Measurements from ENCODE around the gene ZSCAN4.

Gene ZSCAN4

DNA sequence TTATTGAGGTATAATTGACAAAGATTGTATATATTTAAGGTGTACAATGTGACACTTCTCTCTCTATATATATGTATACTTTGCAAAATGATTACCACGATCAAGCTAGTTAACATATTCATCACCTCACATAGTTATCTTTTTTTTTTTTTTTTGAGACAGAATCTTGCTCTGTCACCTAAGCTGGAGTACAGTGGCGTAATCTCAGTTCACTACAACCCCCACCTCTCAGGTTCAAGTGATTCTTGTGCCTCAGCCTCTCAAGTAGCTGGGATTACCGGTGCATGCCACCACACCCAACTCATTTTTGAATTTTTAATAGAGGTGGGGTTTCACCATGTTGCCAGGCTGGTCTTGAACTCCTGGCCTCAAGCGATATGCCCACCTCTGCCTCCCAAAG, 3.7 kb downstream of the ZSCAN4 start:
- in situ Hi-C loops (cut with HindIII; ENCODE audit: low sequenced_read_pairs): no loop called here

DNA sequence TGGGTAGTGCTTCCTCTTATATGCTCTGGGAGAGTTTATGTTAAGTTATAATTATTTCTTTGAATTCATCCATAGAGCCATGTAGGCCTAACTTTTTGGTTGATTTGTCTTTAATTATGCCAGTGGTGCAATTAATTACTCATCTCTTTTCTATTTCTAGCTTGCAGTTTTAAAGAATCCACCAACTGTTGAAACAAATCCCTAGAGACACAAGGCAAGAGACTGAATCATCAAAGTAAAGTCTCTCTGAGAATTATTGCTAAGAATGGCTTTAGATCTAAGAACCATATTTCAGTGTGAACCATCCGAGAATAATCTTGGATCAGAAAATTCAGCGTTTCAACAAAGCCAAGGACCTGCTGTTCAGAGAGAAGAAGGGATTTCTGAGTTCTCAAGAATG, 7.1 kb downstream of the ZSCAN4 start:
- in situ Hi-C loops (cut with HindIII; ENCODE audit: low sequenced_read_pairs): no loop called here

DNA sequence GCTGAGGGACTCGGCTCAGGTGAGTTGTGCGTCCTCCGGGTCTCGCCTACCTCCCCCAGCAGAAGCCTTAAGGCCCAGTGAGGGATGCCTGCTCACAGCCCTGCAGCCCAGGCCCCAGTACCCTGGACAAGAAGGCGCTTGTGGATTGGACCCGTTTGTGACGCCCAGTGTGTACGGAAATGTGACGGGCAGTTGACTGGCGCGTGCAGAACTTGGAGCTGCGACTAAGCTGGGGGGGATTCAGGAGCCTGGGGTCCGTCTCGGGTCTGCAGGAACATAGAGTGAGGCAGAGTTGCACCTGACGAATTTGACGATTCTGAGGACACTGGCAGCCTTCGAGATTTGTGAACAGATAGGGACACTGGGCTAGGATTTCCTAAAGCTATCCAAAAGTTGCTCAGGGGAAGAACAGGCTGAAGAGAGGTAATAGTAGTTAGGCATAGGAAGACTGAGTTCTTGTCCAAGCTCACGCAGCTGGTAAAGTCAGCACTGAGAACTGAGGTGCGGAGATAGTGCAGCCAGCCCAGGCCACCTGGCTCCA, 13.6 kb downstream of the ZSCAN4 start:
- in situ Hi-C loops (cut with HindIII; ENCODE audit: low sequenced_read_pairs): no loop called here

DNA sequence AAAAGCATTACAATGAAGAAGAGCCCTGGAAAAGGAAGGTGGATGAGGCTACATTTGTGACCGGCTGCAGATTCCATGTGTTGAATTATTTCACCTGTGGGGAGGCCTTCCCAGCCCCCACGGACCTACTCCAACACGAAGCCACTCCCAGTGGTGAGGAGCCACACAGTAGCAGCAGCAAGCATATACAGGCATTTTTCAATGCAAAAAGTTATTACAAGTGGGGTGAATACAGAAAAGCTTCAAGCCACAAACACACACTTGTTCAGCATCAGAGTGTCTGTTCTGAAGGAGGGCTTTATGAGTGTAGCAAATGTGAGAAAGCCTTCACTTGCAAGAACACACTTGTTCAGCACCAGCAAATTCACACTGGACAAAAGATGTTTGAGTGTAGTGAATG, 18.0 kb downstream of the ZSCAN4 start:
- in situ Hi-C loops (cut with HindIII; ENCODE audit: low sequenced_read_pairs): no loop called here

DNA sequence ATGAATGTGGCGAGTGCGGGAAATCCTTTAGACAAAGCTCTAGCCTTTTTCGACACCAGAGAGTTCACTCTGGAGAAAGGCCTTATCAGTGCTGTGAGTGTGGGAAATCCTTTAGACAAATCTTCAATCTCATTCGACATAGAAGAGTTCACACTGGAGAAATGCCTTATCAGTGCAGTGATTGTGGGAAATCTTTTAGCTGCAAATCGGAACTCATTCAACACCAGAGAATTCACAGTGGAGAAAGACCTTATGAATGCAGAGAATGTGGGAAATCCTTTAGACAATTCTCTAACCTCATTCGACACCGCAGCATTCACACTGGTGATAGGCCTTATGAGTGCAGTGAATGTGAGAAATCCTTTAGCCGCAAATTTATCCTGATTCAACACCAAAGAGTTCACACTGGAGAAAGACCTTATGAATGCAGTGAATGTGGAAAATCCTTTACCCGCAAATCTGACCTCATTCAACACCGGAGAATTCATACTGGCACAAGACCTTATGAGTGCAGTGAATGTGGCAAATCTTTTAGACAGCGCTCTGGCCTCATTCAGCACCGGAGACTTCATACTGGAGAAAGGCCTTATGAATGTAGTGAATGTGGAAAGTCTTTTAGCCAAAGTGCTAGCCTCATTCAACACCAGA, 18.8 kb downstream of the ZSCAN4 start:
- in situ Hi-C loops (cut with HindIII; ENCODE audit: low sequenced_read_pairs): no loop called here

DNA sequence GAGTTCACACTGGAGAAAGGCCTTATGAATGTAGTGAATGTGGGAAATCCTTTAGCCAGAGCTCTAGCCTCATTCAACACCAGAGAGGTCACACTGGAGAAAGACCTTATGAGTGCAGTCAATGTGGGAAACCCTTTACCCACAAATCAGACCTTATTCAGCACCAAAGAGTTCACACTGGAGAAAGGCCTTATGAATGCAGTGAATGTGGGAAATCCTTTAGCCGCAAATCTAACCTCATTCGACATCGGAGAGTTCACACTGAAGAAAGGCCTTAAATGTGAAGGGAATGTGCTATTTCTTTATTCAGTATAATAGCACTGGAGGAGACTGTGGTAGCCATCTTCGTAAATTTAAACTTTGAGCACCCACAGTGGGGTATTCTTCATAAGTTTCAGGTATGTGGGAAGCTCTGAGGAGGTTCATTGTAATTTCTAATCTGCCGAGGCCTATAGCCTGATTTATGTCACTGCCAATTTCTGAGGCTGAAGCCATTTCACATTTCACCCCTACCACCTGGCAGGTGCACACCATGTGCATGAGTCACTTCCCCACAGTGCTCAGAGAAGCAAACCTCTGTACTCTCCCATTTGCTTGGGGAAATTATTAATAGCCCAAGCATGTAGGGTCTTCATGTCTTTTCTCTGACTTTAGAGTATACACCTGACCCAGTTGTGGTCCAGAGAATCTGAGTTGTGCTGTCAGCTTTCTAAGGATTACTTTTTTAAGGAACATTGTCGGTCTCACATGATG, 19.5 kb downstream of the ZSCAN4 start:
- in situ Hi-C loops (cut with HindIII; ENCODE audit: low sequenced_read_pairs): no loop called here

DNA sequence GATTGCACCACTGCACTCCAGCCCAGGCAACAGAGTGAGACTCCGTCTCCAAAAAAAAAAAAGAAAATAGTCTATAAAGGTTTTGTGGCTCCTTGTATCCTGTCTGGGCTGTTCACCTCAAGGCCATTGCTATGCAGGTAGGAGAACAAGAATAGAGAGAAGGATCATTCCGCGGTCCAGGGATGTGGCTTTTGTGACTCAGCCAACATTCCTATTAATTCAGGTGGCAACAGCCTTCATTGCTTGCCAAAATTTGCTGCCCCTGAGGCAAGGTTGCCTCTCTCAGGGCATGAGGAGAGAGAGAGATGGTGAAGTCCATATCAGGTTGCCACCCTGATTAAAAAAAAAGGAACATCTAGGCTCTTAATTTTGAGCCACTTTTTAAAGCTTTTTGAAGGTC, 21.0 kb downstream of the ZSCAN4 start:
- in situ Hi-C loops (cut with HindIII; ENCODE audit: low sequenced_read_pairs): no loop called here

DNA sequence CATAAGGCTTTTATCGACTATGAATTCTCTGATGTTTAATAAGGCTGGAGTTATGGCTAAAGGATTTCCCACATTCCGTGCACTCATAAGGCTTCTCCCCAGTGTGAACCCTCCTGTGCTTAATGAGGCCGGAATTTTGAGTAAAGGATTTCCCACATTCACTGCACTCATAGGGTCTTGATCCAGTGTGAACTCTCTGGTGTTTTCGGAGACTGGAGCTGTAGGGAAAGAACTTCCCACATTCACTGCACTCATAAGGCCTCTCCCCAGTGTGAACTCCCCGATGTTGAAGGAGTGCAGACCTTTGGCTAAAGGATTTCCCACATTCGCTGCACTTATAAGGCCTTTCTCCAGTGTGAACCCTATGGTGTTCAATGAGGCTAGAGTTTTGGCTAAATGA, 32.9 kb downstream of the ZSCAN4 start:
- in situ Hi-C loops (cut with HindIII; ENCODE audit: low sequenced_read_pairs): loop anchor here (5.0 kb wide), 1 partner anchor 66 kb away; the partner anchor contains the start of gene ZNF586

DNA sequence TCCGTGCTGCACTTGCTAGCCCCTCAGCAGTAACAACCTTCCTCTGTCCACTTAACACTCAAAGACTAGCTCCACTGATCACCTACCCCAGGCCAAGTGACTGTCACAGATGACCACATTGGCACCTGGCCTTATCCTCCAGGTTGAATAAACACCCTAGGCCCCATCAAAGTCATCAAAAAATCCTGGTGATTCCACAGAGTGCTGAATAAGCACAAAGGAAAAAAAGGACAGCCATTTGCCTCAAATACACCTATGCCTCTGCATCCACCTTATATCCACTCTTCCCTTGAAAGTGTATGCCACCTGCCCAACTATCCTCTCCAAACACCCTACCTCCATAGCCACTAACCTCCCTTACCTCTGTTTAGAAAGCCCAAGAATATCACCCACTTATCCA, 37.6 kb downstream of the ZSCAN4 start:
- in situ Hi-C loops (cut with HindIII; ENCODE audit: low sequenced_read_pairs): no loop called here

DNA sequence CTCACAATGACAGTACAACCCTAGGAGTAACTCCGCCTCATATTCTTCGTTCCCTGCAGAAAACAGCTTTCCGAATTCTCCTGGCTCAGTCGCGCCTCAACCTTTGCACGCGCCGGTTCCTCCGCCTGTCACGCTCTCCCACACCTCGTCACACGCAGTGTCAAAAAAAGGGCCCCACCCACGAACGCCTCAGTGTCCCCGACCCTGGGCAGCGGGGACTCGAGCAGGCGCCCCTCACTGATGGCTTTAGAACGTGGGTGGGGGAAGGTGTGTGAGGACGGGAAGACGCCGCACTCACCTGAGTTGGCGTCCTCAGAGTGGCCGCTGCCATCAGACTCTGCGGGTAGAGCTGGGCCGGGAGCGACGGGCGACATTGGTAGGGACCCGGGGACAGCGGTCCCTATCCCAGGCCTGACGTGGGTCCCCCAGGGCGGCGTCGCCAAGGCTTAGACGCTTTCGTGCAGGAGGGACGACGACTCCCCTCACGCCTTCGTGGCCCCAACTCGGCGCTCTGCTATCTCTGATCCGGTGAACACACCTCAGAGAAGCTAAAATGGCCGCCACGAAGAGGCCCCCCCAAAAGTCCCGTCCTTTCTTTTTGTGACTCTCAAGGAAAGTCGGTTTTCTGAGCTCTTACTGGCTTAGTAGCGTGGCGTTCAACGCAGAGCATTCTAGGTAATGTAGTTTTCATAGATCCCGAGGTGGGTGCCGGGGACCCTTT, 40.1 kb downstream of the ZSCAN4 start, which contains the start of gene ZNF154:
TSS of gene ZNF154 (minus strand) at position 564 of the 721 bp plus-strand sequence. CDS start at position 331, 233 bp downstream.
- in situ Hi-C loops (cut with HindIII; ENCODE audit: low sequenced_read_pairs): no loop called here

DNA sequence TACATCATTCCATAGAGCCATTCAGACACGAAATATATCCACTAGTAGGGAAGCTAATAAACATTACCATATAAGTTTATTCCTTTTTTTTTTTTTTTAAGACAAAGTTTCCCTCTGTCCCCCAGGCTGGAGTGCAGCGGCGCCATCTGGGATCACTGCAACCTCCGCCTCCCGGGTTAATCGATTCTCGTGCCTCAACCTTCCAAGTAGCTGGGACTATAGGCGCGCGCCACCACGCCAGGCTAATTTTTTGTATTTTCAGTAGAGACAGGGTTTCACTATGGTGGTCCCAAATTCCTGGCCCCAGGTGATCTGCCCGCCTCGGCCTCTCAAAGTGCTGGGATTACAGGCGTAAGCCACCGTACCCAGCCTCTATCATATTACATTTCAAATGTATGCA, 40.9 kb downstream of the ZSCAN4 start:
- in situ Hi-C loops (cut with HindIII; ENCODE audit: low sequenced_read_pairs): no loop called here

DNA sequence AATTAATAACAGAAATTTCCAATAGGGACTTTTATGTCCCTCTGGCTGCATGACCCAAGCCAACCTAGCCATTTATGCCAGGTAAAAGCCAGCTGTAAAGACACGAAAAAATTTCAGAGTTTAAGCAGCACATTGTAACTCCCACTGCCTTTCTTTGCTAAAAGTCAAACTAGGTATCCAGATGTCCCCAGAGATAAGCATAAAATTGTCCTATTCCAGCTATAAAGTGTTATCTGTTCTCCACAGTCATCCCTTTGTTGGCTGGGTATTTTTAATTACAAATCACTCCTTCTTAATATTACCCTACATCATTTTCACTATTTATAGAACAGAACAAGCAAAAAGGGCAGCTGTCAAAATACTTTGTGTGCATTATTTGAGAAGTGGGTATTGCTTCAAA, 43.5 kb downstream of the ZSCAN4 start:
- in situ Hi-C loops (cut with HindIII; ENCODE audit: low sequenced_read_pairs): no loop called here

DNA sequence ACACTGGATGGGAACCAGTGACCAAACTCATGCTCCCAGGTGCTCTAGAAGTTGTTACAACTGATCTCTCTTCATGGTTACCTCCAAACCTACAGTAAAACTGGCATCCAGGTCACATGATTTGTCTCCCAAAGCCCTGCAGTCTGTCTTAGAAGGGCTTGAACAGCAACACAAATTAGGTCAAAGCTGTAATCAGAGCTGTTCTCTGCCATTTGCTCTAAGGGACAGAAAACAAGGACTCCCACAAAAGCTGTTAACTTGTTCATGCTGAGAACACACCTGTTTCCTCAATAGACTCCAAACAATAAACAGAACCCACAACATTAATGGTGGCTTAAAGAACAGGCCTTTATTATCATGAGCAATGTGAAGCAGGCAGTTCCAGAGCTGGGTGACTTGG, 50.7 kb downstream of the ZSCAN4 start:
- in situ Hi-C loops (cut with HindIII; ENCODE audit: low sequenced_read_pairs): no loop called here

DNA sequence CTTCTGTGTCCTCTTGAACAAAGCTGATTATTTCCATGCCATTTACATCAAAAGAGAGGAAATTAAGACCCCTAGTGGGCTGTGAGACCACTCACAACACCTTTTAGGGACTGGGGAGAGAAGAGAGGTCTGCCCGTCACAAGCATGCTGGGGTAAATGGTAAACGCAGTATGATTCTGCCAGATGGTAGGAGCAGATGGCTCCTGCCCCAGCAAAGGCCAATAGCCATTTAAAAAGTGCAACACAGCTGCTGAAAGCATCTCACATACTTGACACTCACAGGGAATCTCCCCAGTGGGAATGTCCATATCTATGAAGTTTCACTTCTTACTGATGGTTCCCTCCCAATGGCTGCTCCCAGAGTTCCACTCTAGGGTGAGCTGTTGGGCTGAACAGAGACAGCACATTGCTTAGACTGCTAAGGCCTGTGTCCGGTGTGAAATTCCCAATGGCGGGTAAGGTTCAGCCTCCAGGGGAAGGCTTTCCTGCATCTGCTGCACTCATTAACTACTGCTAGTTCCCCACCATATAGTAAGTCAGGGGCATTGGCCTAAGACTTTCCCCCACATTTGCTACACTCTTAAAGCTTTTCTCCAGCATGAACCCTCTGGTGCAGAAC, 51.3 kb downstream of the ZSCAN4 start:
- in situ Hi-C loops (cut with HindIII; ENCODE audit: low sequenced_read_pairs): no loop called here

DNA sequence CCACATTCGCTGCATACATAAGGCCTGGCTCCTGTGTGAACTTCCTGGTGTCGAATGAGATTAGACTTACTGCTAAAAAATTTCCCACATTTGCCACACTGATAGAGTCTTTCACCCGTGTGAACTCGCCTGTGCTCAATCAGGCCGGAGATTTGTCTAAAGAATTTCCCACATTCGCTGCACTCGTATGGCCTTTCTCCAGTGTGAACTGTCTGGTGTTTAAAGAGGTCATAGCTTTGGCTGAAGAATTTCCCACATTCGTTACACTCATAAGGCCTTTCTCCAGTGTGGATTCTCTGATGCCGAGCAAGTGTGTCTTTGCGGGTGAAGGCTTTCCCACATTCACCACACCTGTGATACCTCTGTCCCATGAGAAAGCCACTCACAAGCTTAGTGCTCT, 52.1 kb downstream of the ZSCAN4 start:
- in situ Hi-C loops (cut with HindIII; ENCODE audit: low sequenced_read_pairs): no loop called here
